ENCODE measurements around the gene PACRG.

DNA sequence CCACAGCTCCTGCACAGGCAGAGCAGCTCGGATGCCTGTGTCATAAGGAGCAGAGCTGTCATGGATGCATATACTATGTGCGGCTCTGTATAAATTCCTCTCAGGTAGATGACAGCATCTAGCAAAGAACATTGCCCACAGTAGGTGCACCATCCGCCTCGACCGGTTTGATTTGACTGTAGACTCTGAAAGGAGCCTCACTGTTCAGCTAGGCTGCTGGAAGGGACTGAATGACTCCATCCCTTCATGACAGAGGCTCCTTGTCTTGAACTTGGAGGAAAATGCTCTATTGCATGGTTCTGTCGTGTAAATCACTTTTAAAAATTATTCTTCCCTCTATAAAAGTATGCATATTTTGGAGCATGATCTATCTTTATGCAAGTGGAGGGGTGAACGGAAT, 557.9 kb downstream of the PACRG start:
- TF ChIP-seq, protein P1, sequence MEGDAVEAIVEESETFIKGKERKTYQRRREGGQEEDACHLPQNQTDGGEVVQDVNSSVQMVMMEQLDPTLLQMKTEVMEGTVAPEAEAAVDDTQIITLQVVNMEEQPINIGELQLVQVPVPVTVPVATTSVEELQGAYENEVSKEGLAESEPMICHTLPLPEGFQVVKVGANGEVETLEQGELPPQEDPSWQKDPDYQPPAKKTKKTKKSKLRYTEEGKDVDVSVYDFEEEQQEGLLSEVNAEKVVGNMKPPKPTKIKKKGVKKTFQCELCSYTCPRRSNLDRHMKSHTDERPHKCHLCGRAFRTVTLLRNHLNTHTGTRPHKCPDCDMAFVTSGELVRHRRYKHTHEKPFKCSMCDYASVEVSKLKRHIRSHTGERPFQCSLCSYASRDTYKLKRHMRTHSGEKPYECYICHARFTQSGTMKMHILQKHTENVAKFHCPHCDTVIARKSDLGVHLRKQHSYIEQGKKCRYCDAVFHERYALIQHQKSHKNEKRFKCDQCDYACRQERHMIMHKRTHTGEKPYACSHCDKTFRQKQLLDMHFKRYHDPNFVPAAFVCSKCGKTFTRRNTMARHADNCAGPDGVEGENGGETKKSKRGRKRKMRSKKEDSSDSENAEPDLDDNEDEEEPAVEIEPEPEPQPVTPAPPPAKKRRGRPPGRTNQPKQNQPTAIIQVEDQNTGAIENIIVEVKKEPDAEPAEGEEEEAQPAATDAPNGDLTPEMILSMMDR (IDR thresholded peaks at IDR 0.05), result no peak
- no peak for TF ChIP-seq REST (IDR thresholded peaks at IDR 0.05; ENCODE audit: insufficient read depth in 1 of 2, low read depth in 2 of 2, low read length in 1 of 2)
- no peak for TF ChIP-seq TCF7L2 (IDR thresholded peaks at IDR 0.05; ENCODE audit: low read depth, low read length)
